K562 (cell line): ENCODE data around the gene HEPACAM2. TPM values are rescaled to one million over a fixed set of nuclear protein-coding genes. Genes with fewer than 3 reads are reported as not detected.

Source experiments
- CBX5 ChIP-seq: IDR thresholded peaks from 2 replicates; pipeline ENCODE4 v1.6.1; 2014; ENCODE audit warnings: low read depth, borderline replicate concordance
- CSDE1 ChIP-seq, 2 experiments: fragments of 450-650 bp; IDR thresholded peaks; 2 replicates each; pipeline ENCODE4 v1.6.1; 2016; ENCODE audit warnings: mild to moderate bottlenecking in 1 of 2
- POLR2A ChIP-seq: fragments of 450-650 bp; conservative IDR thresholded peaks from 2 replicates; pipeline ENCODE4 v1.6.1; 2016
- RFX5 ChIP-seq: IDR thresholded peaks from 2 replicates; pipeline ENCODE4 v1.6.1; 2011; ENCODE audit warnings: low read depth, mild to moderate bottlenecking, improper control_type of control experiment, low read length
- SREBF1 ChIP-seq: fragments of 150-350 bp; IDR thresholded peaks from 2 replicates; pipeline ENCODE4 v1.6.1; 2014; ENCODE audit warnings: antibody characterized with exemption, low read depth, low read length, borderline replicate concordance
- U2AF2 ChIP-seq: fragments of 200-400 bp; formaldehyde crosslinking; optimal IDR thresholded peaks from 2 replicates; pipeline ENCODE3; 2017; ENCODE audit warnings: low read depth, mild to moderate bottlenecking, low read length
- ZFP30 ChIP-seq: fragments of 250-450 bp; sonication (Bioruptor Pico); IDR thresholded peaks from 2 replicates; pipeline ENCODE4 v1.8.0; 2022; ENCODE audit warnings: moderate library complexity, mild to moderate bottlenecking, inconsistent platforms, borderline replicate concordance
- ZNF445 ChIP-seq: fragments of 250-450 bp; sonication (Bioruptor Pico); IDR thresholded peaks from 2 replicates; pipeline ENCODE4 v1.4.0; 2020; ENCODE audit warnings: low read depth, mild to moderate bottlenecking, moderate library complexity
- polyA plus RNA-seq, 8 experiments: library from polyadenylated mRNA; depleted of rRNA in 4 of 8; stranded (reverse) in 5 of 8; unstranded in 3 of 8; fragments of >200 nt; fragmentation: Nextera tagmentation in 2 of 8; fragmentation: Illumina TruSeq in 1 of 8; extraction: Ambion mirVana in 2 of 8; extraction: Trizol in 1 of 8; gene quantifications; 2 replicates each; pipeline versions ENCODE4 v1.2.1 to v1.2.3, GENCODE V29; 2011 to 2014; ENCODE audit warnings: inconsistent platforms in 1 of 8, missing spikeins in 1 of 8
- total RNA-seq, 7 experiments: library from RNA; depleted of rRNA in 6 of 7; stranded (reverse); fragments of >200 nt in 6 of 7; fragmentation: Illumina TruSeq in 2 of 7; extraction: Trizol in 2 of 7; gene quantifications; 2 replicates each; pipeline versions ENCODE4 v1.2.1 to v1.2.3, GENCODE V29; 2011 to 2021; ENCODE audit warnings: low replicate concordance in 1 of 7
- TF ChIP-seq, protein P1 (sequence below), 2 experiments: fragments of 450-650 bp in 1 of 2; sonication (generic) in 1 of 2; formaldehyde crosslinking in 1 of 2; IDR thresholded peaks; 2 replicates each; pipeline versions ENCODE4 v1.7.1 to v1.9.0; 2016 to 2022; ENCODE audit warnings: inconsistent platforms in 1 of 2, mild to moderate bottlenecking in 1 of 2, missing genetic modification reagents in 1 of 2
- TF ChIP-seq, protein P2 (sequence below): fragments of 250-450 bp; sonication (Bioruptor Pico); IDR thresholded peaks from 2 replicates; pipeline ENCODE4 v1.9.0; 2021; ENCODE audit warnings: mild to moderate bottlenecking, inconsistent platforms
- TF ChIP-seq, protein P3 (sequence below): fragments of 250-450 bp; sonication (Bioruptor Pico); IDR thresholded peaks from 2 replicates; pipeline ENCODE4 v1.5.1; 2021; ENCODE audit warnings: mild to moderate bottlenecking
- TF ChIP-seq, protein P4 (sequence below): fragments of 450-650 bp; IDR thresholded peaks from 2 replicates; pipeline ENCODE4 v1.6.1; 2018; ENCODE audit warnings: mild to moderate bottlenecking, low read depth; ENCODE audit not compliant: partially characterized antibody

Gene HEPACAM2
- total and polyA plus RNA-seq, 9 of the 15 experiments (the other 6 are each of a cell fraction or from before 2014, with no cell fraction given): 2.0 to 6.5 (median 3.9) TPM

DNA sequence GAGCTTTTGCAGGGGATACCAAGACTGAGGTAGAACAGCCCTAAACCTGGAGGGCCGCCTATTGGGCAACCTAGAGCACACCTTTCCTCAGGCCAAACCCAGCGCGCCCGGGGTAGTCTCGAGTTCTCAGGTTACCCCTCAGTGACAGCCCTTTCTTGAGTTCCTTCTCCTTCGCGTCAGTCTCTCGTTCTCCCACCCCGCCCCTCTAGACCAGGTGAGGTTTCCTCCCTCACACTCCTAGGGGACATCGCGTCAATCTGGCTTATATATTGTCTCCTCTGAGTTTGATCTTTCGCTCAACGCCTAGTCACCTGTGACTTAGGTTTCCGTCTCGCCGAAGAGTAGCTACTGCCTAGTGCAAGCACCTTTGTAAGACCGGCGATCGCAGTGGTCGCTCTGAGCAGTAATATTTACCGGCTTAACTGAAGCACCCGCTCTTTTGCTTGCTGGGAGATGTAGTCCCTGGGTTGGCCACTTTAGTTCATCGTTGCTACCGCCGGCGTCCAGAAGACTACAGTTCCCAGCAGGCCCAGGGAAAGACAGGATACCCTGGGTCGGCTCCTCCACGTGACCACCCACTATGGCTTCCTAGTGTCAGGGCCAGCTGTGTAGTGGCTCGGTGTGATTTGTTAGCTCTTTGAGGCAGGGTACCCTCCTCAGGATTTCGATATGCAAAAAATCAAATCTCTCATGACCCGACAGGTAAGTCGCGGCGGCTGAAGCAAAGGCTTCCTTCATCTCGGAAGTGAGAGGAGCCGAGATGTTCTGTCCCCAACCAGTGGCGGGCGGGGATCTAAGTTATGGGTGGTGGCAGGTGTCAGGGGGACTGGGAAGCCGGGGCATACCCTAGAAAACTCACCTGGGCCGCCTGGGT is 5.8 kb upstream of the HEPACAM2 start, which contains the start of gene VPS50 (continued):
- TF ChIP-seq, protein P1, sequence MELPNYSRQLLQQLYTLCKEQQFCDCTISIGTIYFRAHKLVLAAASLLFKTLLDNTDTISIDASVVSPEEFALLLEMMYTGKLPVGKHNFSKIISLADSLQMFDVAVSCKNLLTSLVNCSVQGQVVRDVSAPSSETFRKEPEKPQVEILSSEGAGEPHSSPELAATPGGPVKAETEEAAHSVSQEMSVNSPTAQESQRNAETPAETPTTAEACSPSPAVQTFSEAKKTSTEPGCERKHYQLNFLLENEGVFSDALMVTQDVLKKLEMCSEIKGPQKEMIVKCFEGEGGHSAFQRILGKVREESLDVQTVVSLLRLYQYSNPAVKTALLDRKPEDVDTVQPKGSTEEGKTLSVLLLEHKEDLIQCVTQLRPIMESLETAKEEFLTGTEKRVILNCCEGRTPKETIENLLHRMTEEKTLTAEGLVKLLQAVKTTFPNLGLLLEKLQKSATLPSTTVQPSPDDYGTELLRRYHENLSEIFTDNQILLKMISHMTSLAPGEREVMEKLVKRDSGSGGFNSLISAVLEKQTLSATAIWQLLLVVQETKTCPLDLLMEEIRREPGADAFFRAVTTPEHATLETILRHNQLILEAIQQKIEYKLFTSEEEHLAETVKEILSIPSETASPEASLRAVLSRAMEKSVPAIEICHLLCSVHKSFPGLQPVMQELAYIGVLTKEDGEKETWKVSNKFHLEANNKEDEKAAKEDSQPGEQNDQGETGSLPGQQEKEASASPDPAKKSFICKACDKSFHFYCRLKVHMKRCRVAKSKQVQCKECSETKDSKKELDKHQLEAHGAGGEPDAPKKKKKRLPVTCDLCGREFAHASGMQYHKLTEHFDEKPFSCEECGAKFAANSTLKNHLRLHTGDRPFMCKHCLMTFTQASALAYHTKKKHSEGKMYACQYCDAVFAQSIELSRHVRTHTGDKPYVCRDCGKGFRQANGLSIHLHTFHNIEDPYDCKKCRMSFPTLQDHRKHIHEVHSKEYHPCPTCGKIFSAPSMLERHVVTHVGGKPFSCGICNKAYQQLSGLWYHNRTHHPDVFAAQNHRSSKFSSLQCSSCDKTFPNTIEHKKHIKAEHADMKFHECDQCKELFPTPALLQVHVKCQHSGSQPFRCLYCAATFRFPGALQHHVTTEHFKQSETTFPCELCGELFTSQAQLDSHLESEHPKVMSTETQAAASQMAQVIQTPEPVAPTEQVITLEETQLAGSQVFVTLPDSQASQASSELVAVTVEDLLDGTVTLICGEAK (IDR thresholded peaks at IDR 0.05): peak; percentile 47; the same call in 1 of the 2 replicates
- TF ChIP-seq, protein P1 (CRISPR knock-in tag; IDR thresholded peaks at IDR 0.05): no peak
- TF ChIP-seq CSDE1 (IDR thresholded peaks at IDR 0.05) (no peak), U2AF2 (no peak), SREBF1 (0 out of 2 replicates have a peak, but pooled peaks have one; percentile 44), ZFP30 (no peak), CBX5 (no peak), ZNF445 (CRISPR knock-in tag) (no peak), POLR2A (peak; percentile 89), RFX5 (no peak)
- TF ChIP-seq, protein P2, sequence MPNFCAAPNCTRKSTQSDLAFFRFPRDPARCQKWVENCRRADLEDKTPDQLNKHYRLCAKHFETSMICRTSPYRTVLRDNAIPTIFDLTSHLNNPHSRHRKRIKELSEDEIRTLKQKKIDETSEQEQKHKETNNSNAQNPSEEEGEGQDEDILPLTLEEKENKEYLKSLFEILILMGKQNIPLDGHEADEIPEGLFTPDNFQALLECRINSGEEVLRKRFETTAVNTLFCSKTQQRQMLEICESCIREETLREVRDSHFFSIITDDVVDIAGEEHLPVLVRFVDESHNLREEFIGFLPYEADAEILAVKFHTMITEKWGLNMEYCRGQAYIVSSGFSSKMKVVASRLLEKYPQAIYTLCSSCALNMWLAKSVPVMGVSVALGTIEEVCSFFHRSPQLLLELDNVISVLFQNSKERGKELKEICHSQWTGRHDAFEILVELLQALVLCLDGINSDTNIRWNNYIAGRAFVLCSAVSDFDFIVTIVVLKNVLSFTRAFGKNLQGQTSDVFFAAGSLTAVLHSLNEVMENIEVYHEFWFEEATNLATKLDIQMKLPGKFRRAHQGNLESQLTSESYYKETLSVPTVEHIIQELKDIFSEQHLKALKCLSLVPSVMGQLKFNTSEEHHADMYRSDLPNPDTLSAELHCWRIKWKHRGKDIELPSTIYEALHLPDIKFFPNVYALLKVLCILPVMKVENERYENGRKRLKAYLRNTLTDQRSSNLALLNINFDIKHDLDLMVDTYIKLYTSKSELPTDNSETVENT: no peak
- TF ChIP-seq, protein P3, sequence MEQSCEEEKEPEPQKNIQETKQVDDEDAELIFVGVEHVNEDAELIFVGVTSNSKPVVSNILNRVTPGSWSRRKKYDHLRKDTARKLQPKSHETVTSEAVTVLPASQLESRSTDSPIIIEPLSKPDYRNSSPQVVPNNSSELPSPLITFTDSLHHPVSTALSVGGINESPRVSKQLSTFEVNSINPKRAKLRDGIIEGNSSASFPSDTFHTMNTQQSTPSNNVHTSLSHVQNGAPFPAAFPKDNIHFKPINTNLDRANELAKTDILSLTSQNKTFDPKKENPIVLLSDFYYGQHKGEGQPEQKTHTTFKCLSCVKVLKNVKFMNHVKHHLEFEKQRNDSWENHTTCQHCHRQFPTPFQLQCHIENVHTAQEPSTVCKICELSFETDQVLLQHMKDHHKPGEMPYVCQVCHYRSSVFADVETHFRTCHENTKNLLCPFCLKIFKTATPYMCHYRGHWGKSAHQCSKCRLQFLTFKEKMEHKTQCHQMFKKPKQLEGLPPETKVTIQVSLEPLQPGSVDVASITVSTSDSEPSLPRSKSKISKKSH: no peak
- TF ChIP-seq, protein P4, sequence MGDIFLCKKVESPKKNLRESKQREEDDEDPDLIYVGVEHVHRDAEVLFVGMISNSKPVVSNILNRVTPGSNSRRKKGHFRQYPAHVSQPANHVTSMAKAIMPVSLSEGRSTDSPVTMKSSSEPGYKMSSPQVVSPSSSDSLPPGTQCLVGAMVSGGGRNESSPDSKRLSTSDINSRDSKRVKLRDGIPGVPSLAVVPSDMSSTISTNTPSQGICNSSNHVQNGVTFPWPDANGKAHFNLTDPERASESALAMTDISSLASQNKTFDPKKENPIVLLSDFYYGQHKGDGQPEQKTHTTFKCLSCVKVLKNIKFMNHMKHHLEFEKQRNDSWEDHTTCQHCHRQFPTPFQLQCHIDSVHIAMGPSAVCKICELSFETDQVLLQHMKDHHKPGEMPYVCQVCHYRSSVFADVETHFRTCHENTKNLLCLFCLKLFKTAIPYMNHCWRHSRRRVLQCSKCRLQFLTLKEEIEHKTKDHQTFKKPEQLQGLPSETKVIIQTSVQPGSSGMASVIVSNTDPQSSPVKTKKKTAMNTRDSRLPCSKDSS: no peak
